ENCODE measurements around the gene P2RY11. TPM values are rescaled to one million over a fixed set of nuclear protein-coding genes. Genes with fewer than 3 reads are reported as not detected.

Gene P2RY11
- total and polyA plus RNA-seq, 2 experiments from 2014 or later: 4.0 to 4.3 TPM

DNA sequence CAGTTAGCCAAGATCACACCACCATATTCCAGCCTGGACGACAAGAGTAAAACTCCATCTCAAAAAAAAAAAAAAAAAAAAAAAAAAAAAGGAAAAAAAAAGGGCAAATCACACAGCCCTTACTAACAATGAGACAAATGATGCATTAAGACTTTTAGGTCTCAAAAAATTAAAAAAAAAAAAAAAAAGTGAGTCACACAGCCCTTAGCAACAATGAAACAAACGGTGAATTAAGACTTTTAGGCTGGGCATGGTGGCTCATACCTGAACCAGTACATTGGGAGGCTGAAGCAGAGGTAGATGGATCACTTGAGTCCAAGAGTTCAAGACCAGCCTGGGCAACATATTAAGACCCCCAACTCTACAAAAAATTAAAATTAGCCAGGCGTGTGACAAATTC is 40.6 kb downstream of the P2RY11 start (continued):
- TF ChIP-seq, protein P1, sequence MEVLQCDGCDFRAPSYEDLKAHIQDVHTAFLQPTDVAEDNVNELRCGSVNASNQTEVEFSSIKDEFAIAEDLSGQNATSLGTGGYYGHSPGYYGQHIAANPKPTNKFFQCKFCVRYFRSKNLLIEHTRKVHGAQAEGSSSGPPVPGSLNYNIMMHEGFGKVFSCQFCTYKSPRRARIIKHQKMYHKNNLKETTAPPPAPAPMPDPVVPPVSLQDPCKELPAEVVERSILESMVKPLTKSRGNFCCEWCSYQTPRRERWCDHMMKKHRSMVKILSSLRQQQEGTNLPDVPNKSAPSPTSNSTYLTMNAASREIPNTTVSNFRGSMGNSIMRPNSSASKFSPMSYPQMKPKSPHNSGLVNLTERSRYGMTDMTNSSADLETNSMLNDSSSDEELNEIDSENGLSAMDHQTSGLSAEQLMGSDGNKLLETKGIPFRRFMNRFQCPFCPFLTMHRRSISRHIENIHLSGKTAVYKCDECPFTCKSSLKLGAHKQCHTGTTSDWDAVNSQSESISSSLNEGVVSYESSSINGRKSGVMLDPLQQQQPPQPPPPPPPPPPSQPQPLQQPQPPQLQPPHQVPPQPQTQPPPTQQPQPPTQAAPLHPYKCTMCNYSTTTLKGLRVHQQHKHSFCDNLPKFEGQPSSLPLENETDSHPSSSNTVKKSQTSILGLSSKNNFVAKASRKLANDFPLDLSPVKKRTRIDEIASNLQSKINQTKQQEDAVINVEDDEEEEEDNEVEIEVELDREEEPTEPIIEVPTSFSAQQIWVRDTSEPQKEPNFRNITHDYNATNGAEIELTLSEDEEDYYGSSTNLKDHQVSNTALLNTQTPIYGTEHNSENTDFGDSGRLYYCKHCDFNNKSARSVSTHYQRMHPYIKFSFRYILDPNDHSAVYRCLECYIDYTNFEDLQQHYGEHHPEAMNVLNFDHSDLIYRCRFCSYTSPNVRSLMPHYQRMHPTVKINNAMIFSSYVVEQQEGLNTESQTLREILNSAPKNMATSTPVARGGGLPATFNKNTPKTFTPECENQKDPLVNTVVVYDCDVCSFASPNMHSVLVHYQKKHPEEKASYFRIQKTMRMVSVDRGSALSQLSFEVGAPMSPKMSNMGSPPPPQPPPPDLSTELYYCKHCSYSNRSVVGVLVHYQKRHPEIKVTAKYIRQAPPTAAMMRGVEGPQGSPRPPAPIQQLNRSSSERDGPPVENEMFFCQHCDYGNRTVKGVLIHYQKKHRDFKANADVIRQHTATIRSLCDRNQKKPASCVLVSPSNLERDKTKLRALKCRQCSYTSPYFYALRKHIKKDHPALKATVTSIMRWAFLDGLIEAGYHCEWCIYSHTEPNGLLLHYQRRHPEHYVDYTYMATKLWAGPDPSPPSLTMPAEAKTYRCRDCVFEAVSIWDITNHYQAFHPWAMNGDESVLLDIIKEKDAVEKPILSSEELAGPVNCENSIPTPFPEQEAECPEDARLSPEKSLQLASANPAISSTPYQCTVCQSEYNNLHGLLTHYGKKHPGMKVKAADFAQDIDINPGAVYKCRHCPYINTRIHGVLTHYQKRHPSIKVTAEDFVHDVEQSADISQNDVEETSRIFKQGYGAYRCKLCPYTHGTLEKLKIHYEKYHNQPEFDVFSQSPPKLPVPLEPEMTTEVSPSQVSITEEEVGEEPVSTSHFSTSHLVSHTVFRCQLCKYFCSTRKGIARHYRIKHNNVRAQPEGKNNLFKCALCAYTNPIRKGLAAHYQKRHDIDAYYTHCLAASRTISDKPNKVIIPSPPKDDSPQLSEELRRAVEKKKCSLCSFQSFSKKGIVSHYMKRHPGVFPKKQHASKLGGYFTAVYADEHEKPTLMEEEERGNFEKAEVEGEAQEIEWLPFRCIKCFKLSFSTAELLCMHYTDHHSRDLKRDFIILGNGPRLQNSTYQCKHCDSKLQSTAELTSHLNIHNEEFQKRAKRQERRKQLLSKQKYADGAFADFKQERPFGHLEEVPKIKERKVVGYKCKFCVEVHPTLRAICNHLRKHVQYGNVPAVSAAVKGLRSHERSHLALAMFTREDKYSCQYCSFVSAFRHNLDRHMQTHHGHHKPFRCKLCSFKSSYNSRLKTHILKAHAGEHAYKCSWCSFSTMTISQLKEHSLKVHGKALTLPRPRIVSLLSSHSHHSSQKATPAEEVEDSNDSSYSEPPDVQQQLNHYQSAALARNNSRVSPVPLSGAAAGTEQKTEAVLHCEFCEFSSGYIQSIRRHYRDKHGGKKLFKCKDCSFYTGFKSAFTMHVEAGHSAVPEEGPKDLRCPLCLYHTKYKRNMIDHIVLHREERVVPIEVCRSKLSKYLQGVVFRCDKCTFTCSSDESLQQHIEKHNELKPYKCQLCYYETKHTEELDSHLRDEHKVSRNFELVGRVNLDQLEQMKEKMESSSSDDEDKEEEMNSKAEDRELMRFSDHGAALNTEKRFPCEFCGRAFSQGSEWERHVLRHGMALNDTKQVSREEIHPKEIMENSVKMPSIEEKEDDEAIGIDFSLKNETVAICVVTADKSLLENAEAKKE (CRISPR knock-in tag; IDR thresholded peaks at IDR 0.05): no peak
- TF ChIP-seq POLR2AphosphoS5 (IDR thresholded peaks at IDR 0.05; ENCODE audit: low read depth) (no peak), STAT1 (IDR thresholded peaks at IDR 0.05; ENCODE audit: unreplicated experiment) (no peak), EZH2 (IDR thresholded peaks at IDR 0.05; ENCODE audit: low read depth, unreplicated experiment) (no peak)
- TF ChIP-seq, protein P2, sequence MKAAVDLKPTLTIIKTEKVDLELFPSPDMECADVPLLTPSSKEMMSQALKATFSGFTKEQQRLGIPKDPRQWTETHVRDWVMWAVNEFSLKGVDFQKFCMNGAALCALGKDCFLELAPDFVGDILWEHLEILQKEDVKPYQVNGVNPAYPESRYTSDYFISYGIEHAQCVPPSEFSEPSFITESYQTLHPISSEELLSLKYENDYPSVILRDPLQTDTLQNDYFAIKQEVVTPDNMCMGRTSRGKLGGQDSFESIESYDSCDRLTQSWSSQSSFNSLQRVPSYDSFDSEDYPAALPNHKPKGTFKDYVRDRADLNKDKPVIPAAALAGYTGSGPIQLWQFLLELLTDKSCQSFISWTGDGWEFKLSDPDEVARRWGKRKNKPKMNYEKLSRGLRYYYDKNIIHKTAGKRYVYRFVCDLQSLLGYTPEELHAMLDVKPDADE (IDR thresholded peaks at IDR 0.05): no peak
- TF ChIP-seq, protein P3, sequence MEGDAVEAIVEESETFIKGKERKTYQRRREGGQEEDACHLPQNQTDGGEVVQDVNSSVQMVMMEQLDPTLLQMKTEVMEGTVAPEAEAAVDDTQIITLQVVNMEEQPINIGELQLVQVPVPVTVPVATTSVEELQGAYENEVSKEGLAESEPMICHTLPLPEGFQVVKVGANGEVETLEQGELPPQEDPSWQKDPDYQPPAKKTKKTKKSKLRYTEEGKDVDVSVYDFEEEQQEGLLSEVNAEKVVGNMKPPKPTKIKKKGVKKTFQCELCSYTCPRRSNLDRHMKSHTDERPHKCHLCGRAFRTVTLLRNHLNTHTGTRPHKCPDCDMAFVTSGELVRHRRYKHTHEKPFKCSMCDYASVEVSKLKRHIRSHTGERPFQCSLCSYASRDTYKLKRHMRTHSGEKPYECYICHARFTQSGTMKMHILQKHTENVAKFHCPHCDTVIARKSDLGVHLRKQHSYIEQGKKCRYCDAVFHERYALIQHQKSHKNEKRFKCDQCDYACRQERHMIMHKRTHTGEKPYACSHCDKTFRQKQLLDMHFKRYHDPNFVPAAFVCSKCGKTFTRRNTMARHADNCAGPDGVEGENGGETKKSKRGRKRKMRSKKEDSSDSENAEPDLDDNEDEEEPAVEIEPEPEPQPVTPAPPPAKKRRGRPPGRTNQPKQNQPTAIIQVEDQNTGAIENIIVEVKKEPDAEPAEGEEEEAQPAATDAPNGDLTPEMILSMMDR (conservative IDR thresholded peaks at IDR 0.05; ENCODE audit: low read depth in 2 of 2): no peak

DNA sequence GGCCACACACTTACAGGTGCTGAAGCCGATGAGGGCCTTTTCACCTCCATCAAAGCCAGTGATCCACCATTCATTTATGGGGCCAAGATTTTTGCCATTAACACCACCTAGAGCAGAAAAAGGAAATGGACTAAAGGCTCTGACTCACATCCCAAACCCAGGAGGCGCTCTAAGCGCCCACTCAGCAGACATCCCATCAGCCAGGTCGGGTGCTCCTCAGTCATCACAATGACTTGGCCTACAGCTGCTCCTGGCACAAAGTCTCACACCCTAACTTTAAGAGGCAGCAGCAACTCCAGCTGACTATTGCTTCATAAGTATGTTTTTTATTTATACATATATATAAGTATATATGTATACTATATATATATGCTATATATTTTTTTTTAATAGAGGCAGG is 44.3 kb downstream of the P2RY11 start:
- Histone ChIP-seq H3F3A (replicated peaks; ENCODE audit: low read depth) (0 out of 2 replicates have a peak, but pooled peaks cover 12% of the 10 kb centered on the region), H4K20me1 (replicated peaks; ENCODE audit: insufficient read depth) (peaks cover 14% of the 10 kb centered on the region), H3K27me3 (ENCODE audit: insufficient read depth) (no peaks in the 10 kb centered on the region), H3K4me2 (no peak overlapping the region), H3K36me3 (ENCODE audit: insufficient read depth) (peaks cover 75% of the 10 kb centered on the region), H2AFZ (no peak overlapping the region), H3K9me2 (ENCODE audit: insufficient read depth) (no peaks in the 10 kb centered on the region), H3K79me2 (replicated peaks; ENCODE audit: insufficient read depth) (no peaks in the 10 kb centered on the region), H3K4me1 (ENCODE audit: insufficient read depth) (no peaks in the 10 kb centered on the region), H3K27ac (ENCODE audit: low read depth) (no peak overlapping the region), H3K4me3 (no peak overlapping the region)
- TF ChIP-seq STAT1 (IDR thresholded peaks at IDR 0.05; ENCODE audit: unreplicated experiment): no peak
- TF ChIP-seq, protein P3 (conservative IDR thresholded peaks at IDR 0.05; ENCODE audit: low read depth in 2 of 2): 0 out of 4 replicates have a peak, but pooled peaks of 1 of the 2 experiments have one; percentile 6
- no peak for TF ChIP-seq CREB1 (CRISPR knock-in tag; IDR thresholded peaks at IDR 0.05; ENCODE audit: low read depth)
- no peak for TF ChIP-seq JUNB (IDR thresholded peaks at IDR 0.05; ENCODE audit: unreplicated experiment)
- no peak for TF ChIP-seq EZH2 (IDR thresholded peaks at IDR 0.05; ENCODE audit: low read depth, unreplicated experiment)
- no peak for TF ChIP-seq ZNF114 (CRISPR knock-in tag; IDR thresholded peaks at IDR 0.05)
- Mint-ChIP-seq H3K27me3 (ENCODE audit: insufficient read depth, low read depth, poor library complexity) (peaks cover 2% of the 10 kb centered on the region), H3K9me3 (no peaks in the 10 kb centered on the region), H3K27ac (no peak overlapping the region), H3K36me3 (ENCODE audit: low read depth) (peaks cover 97% of the 10 kb centered on the region), H3K4me3 (no peak overlapping the region), H3K4me1 (no peaks in the 10 kb centered on the region)
- ATAC-seq (no peak), DNase-seq (ENCODE audit: low spot score) (no peak)
